ENCODE results near the gene TSPAN32.
"Not testable (repeated sequence)": the region's sequence is repeated elsewhere in the genome, so short reads cannot be mapped to it uniquely, and the experiment has no call there.

Gene TSPAN32

DNA sequence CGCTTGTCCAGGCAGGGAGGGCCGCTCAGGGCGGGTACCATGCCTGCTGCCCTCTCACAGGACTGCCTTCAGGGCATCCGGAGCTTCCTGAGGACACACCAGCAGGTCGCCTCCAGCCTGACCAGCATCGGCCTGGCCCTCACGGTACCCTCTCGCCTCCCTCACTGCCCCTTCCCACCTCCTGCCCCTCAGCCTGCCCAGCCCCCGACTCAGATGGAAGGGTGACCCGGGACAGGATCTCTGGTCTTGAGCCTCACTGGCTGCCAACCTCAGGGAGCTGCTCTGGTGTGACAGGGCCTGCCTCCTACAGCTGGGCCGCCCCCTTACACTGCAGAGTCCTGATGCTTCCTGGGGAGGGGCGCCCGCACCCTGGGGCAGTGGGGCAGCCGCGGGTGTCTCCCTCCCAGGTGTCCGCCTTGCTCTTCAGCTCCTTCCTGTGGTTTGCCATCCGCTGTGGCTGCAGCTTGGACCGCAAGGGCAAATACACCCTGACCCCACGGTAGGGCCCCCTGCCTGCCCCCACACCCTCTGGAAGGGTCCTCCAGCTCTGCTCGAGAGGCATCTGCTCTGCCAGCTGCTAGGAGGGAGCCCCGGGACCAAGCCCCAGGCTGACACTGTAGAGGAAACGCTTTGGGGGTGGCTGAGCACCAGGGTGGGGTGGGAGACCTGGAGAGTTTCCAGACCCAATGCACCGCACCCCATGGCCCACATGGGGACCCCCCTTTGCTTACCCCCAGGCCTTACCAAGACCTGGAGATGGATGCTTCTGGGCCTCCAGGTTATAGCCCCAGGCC is 14.6 kb downstream of the TSPAN32 start:
- DNase-seq: no peak

DNA sequence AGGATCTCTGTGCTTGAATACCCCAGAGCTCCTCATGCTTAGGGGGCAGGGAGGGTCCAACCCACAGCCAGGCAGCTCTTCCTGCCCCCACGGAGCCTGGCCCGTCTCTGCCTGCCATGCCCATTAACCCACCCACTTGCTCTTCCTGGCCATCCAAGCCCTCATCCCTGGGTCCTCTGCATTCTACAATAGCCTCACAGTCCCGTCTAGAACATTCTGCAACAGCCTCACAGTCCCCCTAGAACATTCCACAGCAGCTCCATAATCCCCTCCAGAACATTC is 15.1 kb downstream of the TSPAN32 start:
- no peak for DNase-seq

- no peak for DNase-seq
Observed at GRCh38 chr11:2317354-2318050, 15.7 kb downstream of the TSPAN32 start.

- DNase-seq: no peak
Observed at GRCh38 chr11:2318123-2318522, 16.3 kb downstream of the TSPAN32 start.

GRCh38 chr11:2318707-2319106 is 16.9 kb downstream of the TSPAN32 start:
- no peak for DNase-seq

GRCh38 chr11:2319791-2320472 is 18.1 kb downstream of the TSPAN32 start:
- DNase-seq: no peak

DNA sequence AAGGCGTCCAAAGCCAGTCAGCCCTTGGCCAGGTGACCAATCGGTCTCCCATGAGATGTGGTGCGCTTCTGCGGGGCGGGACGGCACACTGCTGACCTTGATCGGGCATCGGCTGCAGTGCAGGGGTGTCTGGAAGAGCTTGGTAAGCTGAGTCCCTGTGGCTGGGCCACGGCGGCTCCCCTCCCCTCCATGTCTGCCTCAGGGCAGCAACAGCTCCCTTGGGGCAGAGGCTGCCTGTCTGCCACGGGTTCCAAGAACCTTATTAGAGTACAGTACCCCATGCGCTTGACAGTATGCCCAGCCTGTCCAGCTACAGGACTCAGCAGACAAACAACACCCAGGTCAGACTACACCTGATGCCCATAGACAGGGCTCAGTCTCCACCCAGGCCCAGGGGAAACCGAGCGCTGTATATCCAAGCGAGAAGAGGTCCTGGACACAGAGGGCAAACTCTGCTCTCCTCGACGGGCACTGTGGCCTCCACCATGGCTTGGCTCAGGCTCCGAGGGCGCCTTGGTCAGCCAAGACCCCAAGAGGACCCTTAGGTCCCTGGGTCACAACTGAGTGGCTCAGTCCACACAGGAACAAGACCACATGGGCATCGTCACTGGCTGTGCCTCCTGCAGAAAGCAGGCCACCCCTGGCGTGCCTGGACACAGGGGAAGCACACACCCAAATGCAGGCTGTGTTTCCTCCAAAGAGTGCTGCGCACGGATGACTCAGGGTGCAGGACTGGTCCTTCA is 18.9 kb downstream of the TSPAN32 start:
- no peak for DNase-seq

DNA sequence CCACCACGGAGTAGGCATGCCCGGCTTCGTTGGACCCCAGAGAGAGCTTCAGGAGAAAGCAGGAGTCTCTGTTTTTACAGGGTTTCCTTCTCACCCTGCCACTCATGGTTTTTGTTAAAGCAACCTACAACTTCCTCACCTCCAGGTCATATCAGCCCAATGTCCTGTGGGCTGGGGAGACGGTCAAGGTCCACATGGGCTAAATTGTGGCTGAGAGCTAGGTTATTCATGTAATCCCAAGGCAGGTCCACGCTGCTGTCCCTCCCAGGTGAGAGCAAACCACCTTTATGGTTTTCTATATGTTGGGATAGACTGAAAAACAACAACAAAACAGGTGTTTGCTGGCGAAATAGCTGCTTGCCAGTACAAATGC is 19.5 kb downstream of the TSPAN32 start:
- no peak for DNase-seq

DNA sequence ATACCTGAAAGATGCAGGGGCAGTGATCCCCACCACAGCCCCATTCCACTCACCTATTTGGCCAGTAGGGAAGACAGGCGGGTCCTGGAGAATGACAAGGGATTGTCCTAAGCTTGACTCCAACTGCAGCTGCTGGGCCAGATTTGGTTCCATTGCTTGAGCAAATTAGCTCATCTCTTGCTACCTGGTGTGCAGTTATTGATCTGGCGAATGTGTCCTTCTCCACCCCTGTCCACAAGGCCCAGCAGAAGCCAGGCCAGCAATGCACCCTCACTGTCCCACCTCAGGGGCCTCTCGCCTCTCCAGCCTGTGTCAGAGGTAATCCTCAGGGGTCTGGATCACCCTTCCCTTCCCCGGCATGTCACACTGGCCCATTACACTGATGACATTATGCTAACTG is 23.3 kb downstream of the TSPAN32 start:
- no peak for DNase-seq

DNA sequence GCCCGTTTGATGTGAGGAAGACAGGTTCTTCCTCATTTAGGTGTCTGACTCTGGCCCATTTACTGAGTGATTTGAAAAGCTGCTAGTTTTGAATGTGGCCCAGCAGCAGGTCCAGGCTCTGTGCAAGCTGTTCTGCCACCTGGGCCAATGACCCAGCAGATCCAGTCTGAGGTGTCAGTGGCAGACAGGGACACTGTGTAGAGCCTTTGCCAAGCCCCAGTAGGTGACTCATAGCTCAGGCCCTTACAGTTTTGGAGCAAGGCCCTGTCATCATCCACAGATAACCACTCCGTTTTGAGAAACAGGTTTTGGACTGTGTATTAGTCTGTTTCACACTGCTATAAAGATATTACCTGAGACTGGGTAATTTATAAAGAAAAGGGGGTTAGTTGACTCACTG is 23.9 kb downstream of the TSPAN32 start:
- DNase-seq: no peak

DNA sequence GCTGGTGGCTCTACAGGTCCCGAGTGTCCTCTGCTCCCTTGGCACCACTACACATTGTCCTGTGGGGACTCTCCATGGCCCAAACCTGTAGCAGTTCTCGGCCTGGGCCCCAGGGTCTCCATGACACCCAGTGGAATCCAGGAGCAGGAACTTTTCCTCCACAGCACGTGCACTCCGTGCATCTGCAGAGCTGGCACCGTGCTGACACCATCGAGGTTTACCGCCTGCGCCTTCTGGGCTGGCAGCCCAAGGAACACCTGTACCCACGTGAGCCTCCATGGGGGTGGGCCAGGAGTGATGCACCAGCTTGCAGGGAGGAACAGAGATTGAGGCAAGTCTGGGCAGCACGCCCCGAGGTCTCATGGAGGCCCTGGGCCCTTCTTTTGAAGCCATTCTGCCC is 25.2 kb downstream of the TSPAN32 start:
- no peak for DNase-seq

GRCh38 chr11:2328021-2328420 is 26.2 kb downstream of the TSPAN32 start:
- no peak for DNase-seq

DNA sequence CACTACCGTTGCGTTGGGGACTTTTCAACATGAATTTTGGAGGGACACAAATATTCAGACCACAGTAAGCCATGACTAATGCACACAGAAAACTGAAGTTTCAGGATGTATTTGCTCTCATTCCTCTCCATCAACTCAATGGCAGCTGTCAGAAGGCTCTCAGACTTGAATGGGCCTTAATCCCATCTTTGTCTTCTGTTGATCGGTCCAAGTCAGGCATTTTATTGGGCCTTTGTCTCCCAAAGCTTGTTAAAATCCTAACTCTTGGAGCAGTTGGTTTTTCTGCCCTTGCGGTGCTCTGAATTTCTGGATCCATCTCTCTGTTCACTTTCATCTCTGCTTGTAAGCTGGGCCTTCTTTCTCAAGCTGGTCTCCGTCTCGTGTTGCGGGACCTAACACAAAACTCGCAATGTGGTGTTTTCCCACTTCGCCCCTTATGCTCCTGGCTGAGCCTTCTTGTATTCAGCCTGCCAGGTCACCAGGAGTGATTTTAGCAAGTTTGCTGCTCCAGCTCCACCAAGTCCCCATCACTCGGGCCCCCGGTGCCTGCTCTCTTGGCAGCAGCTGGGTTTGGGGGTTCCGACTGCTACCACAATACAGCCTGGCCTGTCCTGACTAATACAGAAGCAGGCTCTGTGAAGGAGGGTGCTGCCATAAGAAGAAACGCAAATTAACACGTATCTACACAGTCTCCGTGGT is 27.0 kb downstream of the TSPAN32 start:
- no peak for DNase-seq

DNA sequence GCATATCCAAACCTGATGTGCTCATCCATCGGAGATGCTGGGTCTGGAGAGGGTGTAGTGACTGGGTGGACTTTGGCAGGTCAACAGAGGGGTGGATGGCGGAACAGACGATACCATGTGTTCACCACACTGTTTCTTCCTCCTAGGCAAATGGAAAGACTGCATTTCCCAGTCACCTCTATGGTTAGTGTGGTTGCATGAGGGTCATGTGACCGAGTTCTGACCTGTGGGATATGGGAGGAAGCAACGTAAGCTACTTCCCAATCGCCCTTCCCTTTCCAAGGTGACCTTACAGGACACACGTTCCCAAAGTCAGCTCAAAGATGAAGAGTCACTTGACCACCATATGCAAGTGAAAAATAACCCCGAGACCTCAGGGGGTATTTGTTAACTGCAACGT is 27.7 kb downstream of the TSPAN32 start:
- no peak for DNase-seq

- DNase-seq: no peak
Observed at GRCh38 chr11:2330696-2331095, 28.9 kb downstream of the TSPAN32 start.

DNA sequence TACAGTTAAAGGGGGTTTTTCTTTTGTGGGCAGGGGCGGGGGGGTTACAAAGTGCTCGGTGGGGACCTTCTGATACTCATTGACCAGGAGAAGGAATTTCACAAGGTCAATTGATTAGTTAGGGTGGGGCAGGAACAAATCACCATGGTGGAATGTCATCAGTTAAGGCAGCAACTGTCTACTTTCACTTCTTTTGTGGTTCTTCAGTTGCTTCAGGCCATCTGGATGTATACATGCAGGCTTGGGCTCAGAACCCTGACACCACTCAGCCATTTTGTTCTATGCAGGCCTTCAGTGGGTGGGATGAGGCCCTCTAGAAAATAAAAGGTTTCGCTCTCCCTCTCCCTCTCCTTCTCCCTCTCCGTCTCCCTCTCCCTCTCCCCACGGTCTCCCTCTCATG is 29.6 kb downstream of the TSPAN32 start:
- no peak for DNase-seq

DNA sequence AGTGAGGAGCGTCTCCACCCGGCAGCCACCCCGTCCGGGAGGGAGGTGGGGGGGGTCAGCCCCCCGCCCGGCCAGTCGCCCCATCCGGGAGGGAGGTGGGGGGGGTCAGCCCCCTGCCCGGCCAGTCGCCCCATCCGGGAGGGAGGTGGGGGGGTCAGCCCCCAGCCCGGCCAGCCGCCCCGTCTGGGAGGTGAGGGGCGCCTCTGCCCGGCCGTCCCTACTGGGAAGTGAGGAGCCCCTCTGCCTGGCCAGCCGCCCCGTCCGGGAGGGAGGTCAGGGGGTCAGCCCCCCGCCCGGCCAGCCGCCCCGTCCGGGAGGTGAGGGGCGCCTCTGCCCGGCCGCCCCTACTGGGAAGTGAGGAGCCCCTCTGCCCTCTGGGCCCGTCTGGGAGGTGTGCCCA is 30.8 kb downstream of the TSPAN32 start:
- not testable (repeated sequence) for DNase-seq

GRCh38 chr11:2333486-2334205 is 31.8 kb downstream of the TSPAN32 start:
- DNase-seq: not testable (repeated sequence)

GRCh38 chr11:2335286-2335685 is 33.5 kb downstream of the TSPAN32 start:
- DNase-seq: not testable (repeated sequence)

- not testable (repeated sequence) for DNase-seq
Observed at GRCh38 chr11:2338760-2339159, 36.9 kb downstream of the TSPAN32 start.

DNA sequence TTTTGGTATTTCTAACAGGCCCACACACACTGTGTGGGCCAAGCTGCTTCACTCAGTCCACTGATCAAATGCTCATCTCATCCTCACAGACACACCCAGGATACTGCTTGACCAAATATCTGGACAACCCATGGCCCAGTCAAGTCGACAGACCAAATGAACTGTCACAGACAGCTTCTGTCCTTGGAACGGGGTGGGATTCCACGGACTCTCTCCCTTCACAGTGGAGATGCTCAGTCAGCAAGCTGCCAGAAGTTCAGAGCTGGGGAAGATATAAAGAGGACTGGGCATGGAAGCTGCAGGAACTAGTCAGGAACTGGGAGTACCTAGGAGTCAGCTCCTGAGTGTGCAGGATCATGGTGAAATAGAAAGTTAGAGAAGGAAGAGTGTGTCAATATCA is 40.7 kb downstream of the TSPAN32 start:
- no peak for DNase-seq

- no peak for DNase-seq
Observed at GRCh38 chr11:2342981-2343380, 41.2 kb downstream of the TSPAN32 start.

All from stimulated activated naive CD4-positive, alpha-beta T cell (primary cell).